ENCODE results near the gene PCMTD2.
"Not testable (repeated sequence)": the region's sequence is repeated elsewhere in the genome, so short reads cannot be mapped to it uniquely, and the experiment has no call there.

Gene PCMTD2

DNA sequence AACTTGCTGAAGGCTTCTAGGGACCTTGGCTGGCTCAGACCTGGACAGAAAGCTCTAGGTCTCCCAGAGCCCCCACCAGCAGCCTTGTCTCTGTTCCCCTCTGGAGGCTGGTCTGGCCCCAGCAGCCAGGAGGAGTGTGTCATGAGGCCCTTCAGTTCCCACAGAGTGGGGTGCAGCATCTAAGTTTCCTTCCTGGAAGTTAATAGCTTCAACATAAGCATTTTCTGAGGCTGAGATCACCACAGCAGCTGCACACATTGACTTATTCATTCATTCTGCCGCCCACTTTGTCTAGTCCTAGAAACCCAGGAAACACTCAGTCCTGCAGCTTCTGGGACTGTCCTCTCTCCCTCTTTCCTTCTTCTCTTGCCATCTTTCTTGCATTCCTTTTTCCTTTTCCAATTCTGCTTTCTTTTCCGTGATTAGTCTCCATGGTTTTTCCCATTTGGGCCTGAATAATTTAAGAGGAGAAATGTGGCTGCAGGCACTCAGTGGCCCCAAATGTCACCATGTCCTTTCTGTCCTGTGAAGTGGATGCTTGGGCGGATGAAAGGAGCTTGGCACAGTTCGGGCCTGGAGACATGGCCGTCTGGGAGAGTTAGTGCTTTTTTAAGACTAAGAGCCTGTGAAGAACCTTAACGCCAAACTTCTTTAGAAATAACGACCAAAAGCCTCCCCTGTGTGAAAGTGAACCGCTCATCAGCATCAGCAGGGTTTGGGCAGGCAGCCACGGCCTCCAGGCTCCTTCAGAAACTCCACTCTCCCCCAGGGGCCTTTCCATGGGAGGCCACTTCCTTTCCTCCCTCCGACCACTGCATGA, 31.0 kb upstream of the PCMTD2 start:
- no peak for DNase-seq

GRCh38 chr20:64225171-64225595, 30.4 kb upstream of the PCMTD2 start:
- no peak for DNase-seq

- no peak for DNase-seq
Measured at GRCh38 chr20:64225828-64226598, 29.5 kb upstream of the PCMTD2 start.

GRCh38 chr20:64226686-64227580, 28.6 kb upstream of the PCMTD2 start:
- peak; percentile 31 for DNase-seq

DNA sequence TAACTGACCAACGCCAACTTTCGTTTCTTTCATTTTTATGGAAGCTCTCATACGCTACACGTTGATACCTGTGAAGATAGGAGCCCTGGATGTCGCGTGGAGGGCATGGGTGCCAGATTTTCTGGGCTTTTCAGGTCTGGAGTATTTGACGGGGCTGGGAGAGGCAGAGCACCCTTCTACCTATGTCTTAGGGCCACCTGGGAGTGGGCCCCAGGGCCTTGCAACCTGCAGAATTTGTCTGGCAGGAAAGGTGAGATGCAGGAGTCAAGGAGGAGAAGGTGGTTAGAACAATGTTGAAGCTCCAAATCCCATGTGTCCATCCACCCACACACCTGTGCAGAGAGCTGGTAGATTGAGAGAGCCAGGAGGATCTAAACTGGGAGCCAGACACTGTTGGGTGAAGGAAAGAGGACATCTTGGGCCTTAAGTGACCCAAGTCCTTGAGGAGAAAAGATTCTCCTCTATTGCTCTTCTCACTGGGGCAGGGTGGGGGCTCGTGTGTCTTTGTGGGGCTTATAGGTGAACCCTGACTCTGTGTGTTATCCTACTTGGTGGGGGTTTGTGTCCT, 27.4 kb upstream of the PCMTD2 start:
- no peak for DNase-seq

DNA sequence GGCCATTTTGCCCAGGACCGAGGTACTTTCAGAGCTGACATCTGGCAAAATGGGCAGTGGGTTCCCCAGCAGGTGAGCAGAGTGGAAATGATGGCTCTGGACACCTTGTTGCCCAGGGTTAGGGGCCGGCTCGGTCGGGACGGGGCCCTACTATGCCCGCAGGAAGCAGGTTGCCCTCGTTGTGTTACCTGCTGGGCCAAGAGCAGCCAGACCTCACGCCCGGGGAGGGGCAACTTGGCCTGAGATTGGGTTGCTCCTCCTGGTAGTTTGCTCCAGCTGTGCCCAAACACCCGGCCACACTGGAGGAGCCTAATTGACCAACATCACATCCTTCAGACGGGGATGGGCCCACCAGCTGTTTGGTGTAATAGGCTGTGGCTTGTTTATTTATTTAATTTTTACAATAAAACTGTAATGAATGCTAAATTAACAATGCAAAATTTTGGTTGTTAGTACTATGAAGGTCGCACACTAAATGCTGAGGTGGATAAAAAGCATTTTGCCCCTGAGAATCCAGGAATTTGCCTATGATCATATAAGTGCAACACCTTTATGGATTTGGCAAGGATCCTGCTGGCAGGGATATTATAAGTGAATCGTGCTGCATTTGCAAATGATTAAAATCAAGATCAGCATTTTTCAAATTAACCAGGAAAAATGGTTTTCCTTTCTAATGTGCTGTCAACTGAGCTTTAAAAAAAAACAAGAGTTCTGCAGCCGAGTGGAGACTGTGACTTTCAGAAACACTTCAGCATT, 26.6 kb upstream of the PCMTD2 start:
- DNase-seq, result no peak

DNA sequence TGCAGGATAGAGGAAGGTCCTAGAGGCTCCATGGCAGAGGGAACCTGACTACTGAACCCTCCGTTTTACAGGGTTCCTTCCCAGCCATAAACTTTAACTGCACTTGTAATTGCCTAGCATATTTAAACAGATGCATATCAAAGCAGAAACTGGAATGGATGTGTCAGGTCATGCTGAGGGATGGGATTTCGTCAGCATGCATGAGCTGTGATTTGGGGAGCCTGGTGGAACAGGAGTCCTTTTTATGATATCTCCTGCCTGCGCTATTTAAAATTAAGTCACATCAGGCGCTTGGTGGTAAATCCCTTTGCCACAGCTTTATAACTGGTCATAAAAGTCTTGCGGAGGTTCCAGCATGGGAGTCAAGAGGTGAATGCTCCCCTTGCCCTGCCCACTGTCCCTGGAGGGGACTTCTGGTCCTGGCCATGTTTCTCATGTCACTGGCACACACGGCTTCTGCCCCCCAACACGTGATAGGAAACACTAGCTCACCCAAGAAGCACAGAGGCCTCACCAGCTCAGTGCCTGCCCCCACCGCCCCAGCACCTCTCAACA, 26.0 kb upstream of the PCMTD2 start:
- DNase-seq, result no peak

- DNase-seq, result no peak
Measured at GRCh38 chr20:64230461-64231145, 24.9 kb upstream of the PCMTD2 start.

DNA sequence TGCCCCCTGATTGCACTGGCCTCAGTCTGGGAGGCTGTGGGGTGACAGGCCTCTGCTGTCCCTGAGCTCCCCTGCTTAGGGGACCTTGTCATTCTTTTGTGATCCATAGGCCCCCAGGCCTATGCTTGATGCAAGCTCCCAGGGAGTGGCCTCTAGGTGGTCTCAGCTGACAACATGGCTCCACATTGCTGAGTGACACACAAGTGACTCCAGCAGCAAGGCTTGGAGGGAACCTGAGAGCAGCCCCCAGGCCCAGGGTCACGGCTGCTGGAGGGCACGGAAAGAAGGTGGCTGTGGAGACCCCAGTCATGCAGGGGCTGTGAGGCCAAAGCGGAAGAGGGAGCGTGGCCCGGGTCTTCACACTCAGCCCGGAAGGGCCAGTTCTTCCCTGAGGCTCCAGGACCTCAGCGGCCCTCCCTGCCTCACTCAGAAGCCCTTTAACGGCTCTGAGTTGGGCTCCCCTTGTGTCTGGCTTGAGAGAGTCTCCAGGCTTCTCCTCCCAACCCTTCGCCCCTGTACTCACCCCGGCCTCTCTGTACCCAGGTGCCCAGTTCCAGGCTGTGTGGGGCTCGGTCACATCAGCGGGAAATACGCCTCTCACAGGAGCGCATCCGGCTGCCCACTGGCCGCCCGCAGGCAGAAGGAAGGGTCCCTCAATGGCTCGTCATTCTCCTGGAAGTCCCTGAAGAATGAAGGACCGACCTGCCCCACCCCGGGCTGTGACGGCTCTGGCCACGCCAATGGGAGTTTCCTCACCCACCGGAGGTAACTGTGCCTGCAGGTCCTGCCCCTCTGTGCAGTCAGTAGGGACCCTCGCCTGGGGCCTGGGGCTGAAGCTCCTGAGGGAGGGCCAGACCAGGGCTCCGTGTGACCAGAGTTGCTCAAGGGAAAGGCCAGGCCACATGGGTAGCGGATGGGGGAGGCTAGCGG, 23.7 kb upstream of the PCMTD2 start:
- DNase-seq, result no peak

DNA sequence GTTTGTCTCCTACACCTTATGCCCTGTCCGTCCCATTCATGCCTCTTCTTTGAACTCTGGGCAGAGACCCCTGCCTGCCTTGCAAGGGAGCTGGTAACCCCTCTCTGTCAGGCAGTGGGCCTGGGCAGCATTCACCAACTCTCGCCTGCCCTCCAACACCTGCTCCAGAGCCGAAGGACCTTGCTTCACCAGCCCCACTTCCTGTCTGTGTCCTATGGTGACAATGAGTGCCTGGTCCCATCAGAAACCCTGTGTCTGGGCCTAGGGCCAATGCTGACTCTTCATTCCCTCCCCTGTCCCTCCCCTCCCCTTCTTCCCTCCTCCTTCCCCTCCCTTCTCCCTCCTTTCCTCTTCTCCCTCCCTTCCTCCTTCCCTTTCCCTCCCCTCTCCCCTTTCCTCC, 22.8 kb upstream of the PCMTD2 start:
- DNase-seq, result no peak

GRCh38 chr20:64233725-64234124, 21.8 kb upstream of the PCMTD2 start:
- no peak for DNase-seq

- DNase-seq, result no peak
Measured at GRCh38 chr20:64234291-64234791, 21.2 kb upstream of the PCMTD2 start.

DNA sequence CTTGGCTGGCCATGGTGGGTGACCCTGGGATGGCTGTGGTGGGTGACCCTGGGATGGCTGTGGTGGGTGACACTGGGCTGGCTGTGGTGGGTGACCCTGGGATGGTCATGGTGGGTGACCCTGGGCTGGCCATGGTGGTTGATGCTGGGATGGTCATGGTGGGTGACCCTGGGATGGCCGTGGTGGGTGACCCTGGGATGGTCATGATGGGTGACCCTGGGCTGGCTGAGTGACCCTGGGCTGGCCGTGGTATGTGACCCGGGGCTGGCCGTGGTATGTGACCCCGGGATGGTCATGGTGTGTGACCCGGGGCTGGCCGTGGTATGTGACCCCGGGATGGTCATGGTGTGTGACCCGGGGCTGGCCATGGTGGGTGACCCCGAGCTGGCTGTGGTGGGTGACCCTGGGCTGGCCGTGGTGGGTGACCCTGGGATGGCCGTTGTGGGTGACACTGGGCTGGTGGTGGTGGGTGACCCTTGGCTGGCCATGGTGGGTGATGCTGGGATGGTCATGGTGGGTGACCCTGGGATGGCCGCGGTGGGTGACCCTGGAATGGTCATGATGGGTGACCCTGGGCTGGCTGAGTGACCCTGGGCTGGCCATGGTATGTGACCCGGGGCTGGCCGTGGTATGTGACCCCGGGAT, 20.5 kb upstream of the PCMTD2 start:
- not testable (repeated sequence) for DNase-seq

GRCh38 chr20:64236137-64237088, 19.1 kb upstream of the PCMTD2 start:
- no peak for DNase-seq

- no peak for DNase-seq
Measured at GRCh38 chr20:64237316-64237715, 18.2 kb upstream of the PCMTD2 start.

GRCh38 chr20:64238115-64238825, 17.3 kb upstream of the PCMTD2 start:
- DNase-seq, result no peak

GRCh38 chr20:64238851-64239387, 16.6 kb upstream of the PCMTD2 start:
- DNase-seq, result no peak

All from CD4-positive, alpha-beta T cell treated with Interleukin-15 for 1 hour (primary cell).